OCI-LY7 (cell line): ENCODE data around the gene CYP2A6.
"Not testable (repeated sequence)": the region's sequence is repeated elsewhere in the genome, so short reads cannot be mapped to it uniquely, and the experiment has no call there.

Experiments used
- EZH2phosphoT487 ChIP-seq: fragments of 200-600 bp; sonication (generic); IDR thresholded peaks from 2 replicates; pipeline ENCODE4 v1.6.1; 2018; ENCODE audit warnings: low read depth, borderline replicate concordance, mild to moderate bottlenecking, mixed run types, antibody characterized with exemption, low read length, moderate library complexity, mixed read lengths
- TF ChIP-seq, protein P1 (sequence below): fragments of 200-600 bp; sonication (generic); conservative IDR thresholded peaks from 2 replicates; pipeline ENCODE4 v1.5.1; 2014; ENCODE audit warnings: mild to moderate bottlenecking, antibody characterized with exemption, low read length, moderate library complexity, mixed read lengths

DNA sequence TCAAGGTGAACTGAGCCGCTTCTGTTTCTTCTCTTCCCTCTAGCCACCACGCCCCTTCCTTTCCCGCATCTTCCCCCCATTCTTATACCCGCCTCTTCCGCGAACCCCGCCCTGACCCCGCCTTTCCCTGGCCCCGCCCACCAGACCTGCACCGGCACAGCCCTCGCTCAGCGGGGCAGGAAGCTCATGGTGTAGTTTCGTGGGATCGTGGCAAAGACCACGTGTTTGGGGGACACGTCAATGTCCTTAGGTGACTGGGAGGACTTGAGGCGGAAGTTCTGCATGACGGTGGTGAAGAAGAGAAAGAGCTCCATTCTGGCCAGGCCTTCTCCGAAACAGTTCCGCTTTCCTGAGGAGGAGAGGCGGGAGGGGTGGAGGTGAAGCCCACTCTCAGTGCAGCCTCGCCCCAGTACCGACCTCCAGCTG, 25.3 kb upstream of the CYP2A6 start:
- TF ChIP-seq, protein P1, sequence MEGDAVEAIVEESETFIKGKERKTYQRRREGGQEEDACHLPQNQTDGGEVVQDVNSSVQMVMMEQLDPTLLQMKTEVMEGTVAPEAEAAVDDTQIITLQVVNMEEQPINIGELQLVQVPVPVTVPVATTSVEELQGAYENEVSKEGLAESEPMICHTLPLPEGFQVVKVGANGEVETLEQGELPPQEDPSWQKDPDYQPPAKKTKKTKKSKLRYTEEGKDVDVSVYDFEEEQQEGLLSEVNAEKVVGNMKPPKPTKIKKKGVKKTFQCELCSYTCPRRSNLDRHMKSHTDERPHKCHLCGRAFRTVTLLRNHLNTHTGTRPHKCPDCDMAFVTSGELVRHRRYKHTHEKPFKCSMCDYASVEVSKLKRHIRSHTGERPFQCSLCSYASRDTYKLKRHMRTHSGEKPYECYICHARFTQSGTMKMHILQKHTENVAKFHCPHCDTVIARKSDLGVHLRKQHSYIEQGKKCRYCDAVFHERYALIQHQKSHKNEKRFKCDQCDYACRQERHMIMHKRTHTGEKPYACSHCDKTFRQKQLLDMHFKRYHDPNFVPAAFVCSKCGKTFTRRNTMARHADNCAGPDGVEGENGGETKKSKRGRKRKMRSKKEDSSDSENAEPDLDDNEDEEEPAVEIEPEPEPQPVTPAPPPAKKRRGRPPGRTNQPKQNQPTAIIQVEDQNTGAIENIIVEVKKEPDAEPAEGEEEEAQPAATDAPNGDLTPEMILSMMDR, result not testable (repeated sequence)
- TF ChIP-seq EZH2phosphoT487, result not testable (repeated sequence)
